ENCODE data around the gene DCPS.
"Not testable (repeated sequence)": the region's sequence is repeated elsewhere in the genome, so short reads cannot be mapped to it uniquely, and the experiment has no call there.

DNA sequence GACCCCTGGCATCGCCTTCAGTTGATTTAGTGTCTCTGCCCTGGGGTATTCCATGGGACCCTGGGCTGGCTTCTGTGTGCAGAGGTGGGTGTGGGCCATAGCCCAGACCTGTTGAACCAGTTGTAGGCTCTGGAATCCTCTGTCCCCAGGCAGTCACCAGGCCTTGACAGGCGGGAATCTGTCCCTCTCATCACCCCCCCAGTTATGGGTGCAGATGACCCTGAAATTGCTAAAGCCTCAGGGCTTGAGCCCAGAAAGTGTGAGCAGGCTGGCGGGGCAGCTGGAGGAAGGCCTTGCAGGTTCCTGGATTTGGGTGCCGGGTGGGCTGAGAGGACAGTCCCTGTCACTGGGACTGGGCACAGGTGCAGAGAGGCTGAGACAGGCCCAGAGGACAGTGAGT is 78.8 kb downstream of the DCPS start:
- TF ChIP-seq, protein P1, sequence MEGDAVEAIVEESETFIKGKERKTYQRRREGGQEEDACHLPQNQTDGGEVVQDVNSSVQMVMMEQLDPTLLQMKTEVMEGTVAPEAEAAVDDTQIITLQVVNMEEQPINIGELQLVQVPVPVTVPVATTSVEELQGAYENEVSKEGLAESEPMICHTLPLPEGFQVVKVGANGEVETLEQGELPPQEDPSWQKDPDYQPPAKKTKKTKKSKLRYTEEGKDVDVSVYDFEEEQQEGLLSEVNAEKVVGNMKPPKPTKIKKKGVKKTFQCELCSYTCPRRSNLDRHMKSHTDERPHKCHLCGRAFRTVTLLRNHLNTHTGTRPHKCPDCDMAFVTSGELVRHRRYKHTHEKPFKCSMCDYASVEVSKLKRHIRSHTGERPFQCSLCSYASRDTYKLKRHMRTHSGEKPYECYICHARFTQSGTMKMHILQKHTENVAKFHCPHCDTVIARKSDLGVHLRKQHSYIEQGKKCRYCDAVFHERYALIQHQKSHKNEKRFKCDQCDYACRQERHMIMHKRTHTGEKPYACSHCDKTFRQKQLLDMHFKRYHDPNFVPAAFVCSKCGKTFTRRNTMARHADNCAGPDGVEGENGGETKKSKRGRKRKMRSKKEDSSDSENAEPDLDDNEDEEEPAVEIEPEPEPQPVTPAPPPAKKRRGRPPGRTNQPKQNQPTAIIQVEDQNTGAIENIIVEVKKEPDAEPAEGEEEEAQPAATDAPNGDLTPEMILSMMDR (IDR thresholded peaks at IDR 0.05; ENCODE audit: low read length) = not testable (repeated sequence)
- not testable (repeated sequence) for TF ChIP-seq EZH2 (IDR thresholded peaks at IDR 0.05; ENCODE audit: borderline replicate concordance, low read length)

Measured in OCI-LY1 (cell line).